K562 (cell line): ENCODE results near the gene TECPR2. TPM values are rescaled to one million over a fixed set of nuclear protein-coding genes. Genes with fewer than 3 reads are reported as not detected.

Experiments
- C11orf30 ChIP-seq: fragments of 450-650 bp; IDR thresholded peaks from 2 replicates; pipeline ENCODE4 v1.6.1; 2016; ENCODE audit warnings: low read depth, mild to moderate bottlenecking
- CBX1 ChIP-seq: sonication (generic); IDR thresholded peaks from 2 replicates; pipeline ENCODE4 v1.6.1; 2016; ENCODE audit warnings: antibody characterized with exemption, low read depth, mild to moderate bottlenecking
- CHD2 ChIP-seq: IDR thresholded peaks from 2 replicates; pipeline ENCODE4 v1.6.1; 2011; ENCODE audit warnings: low read depth, low read length
- CREB3L1 ChIP-seq: fragments of 450-650 bp; IDR thresholded peaks from 2 replicates; pipeline ENCODE4 v1.6.1; 2014; ENCODE audit warnings: low read depth, mild to moderate bottlenecking, moderate library complexity, borderline replicate concordance
- HLTF ChIP-seq: fragments of 450-650 bp; IDR thresholded peaks from 2 replicates; pipeline ENCODE4 v1.6.1; 2016
- KAT8 ChIP-seq: fragments of 450-650 bp; IDR thresholded peaks from 2 replicates; pipeline ENCODE4 v1.6.1; 2016; ENCODE audit warnings: low read depth, mild to moderate bottlenecking
- LCOR ChIP-seq: sonication (generic); formaldehyde crosslinking; IDR thresholded peaks from 2 replicates; pipeline ENCODE4 v1.8.0; 2022; ENCODE audit warnings: mild to moderate bottlenecking, missing genetic modification reagents
- MBD2 ChIP-seq: sonication (generic); IDR thresholded peaks from 2 replicates; pipeline ENCODE4 v1.6.1; 2016; ENCODE audit warnings: low read depth, borderline replicate concordance
- NEUROD1 ChIP-seq: fragments of 150-350 bp; IDR thresholded peaks from 2 replicates; pipeline ENCODE4 v1.6.1; 2014; ENCODE audit warnings: borderline replicate concordance, low read length, low read depth; ENCODE audit not compliant: partially characterized antibody
- NR2F6 ChIP-seq: fragments of 450-650 bp; formaldehyde crosslinking; IDR thresholded peaks from 2 replicates; pipeline ENCODE4 v1.4.0; 2020; ENCODE audit warnings: mild to moderate bottlenecking
- POLR2A ChIP-seq: fragments of 450-650 bp; conservative IDR thresholded peaks from 2 replicates; pipeline ENCODE4 v1.6.1; 2016
- POLR2AphosphoS5 ChIP-seq: IDR thresholded peaks from 2 replicates; pipeline ENCODE4 v1.6.1; 2011; ENCODE audit warnings: mild to moderate bottlenecking, low read depth, low read length, moderate library complexity; ENCODE audit not compliant: control insufficient read depth, insufficient read depth
- RUNX1 ChIP-seq: sonication (generic); IDR thresholded peaks from 2 replicates; pipeline ENCODE4 v1.6.1; 2016; ENCODE audit warnings: antibody characterized with exemption, low read depth
- SIN3A ChIP-seq, 2 experiments: fragments of 150-350 bp in 1 of 2; IDR thresholded peaks; 2 replicates each; pipeline ENCODE4 v1.6.1; 2011 to 2016; ENCODE audit warnings: borderline replicate concordance in 2 of 2, low read depth in 2 of 2, low read length in 2 of 2, mild to moderate bottlenecking in 2 of 2, moderate library complexity in 2 of 2; ENCODE audit not compliant: control insufficient read depth in 1 of 2
- SMARCA5 ChIP-seq: fragments of 450-650 bp; IDR thresholded peaks from 2 replicates; pipeline ENCODE4 v1.6.1; 2016
- SPI1 ChIP-seq: IDR thresholded peaks from 2 replicates; pipeline ENCODE4 v1.6.1; 2011; ENCODE audit warnings: low read depth, low read length, control low read depth, borderline replicate concordance
- STAG1 ChIP-seq: sonication (generic); formaldehyde crosslinking; IDR thresholded peaks from 2 replicates; pipeline ENCODE4 v1.5.0; 2020; ENCODE audit warnings: missing genetic modification reagents, borderline replicate concordance
- STAT6 ChIP-seq: sonication (generic); formaldehyde crosslinking; IDR thresholded peaks from 2 replicates; pipeline ENCODE4 v1.8.1; 2023; ENCODE audit warnings: mild to moderate bottlenecking, missing genetic modification reagents
- TBL1XR1 ChIP-seq, 2 experiments: IDR thresholded peaks; 2 replicates each; pipeline ENCODE4 v1.6.1; 2012; ENCODE audit warnings: improper control_type of control experiment in 2 of 2, low read length in 2 of 2, mild to moderate bottlenecking in 1 of 2
- TBP ChIP-seq: optimal IDR thresholded peaks from 2 replicates; pipeline ENCODE3; 2011; ENCODE audit warnings: low read depth, low read length, improper control_type of control experiment
- TRIM25 ChIP-seq: fragments of 450-650 bp; IDR thresholded peaks from 2 replicates; pipeline ENCODE4 v1.7.0; 2016; ENCODE audit warnings: borderline replicate concordance
- ZNF431 ChIP-seq: sonication (generic); formaldehyde crosslinking; IDR thresholded peaks from 2 replicates; pipeline ENCODE4 v1.8.0; 2022; ENCODE audit warnings: mild to moderate bottlenecking, missing genetic modification reagents
- ZNF696 ChIP-seq: fragments of 250-450 bp; sonication (Bioruptor Pico); conservative IDR thresholded peaks from 2 replicates; pipeline ENCODE4 v1.4.0; 2020; ENCODE audit warnings: mild to moderate bottlenecking, moderate library complexity
- polyA plus RNA-seq, 8 experiments: library from polyadenylated mRNA; depleted of rRNA in 4 of 8; stranded (reverse) in 5 of 8; unstranded in 3 of 8; fragments of >200 nt; fragmentation: Nextera tagmentation in 2 of 8; fragmentation: Illumina TruSeq in 1 of 8; extraction: Ambion mirVana in 2 of 8; extraction: Trizol in 1 of 8; gene quantifications; 2 replicates each; pipeline versions ENCODE4 v1.2.1 to v1.2.3, GENCODE V29; 2011 to 2014; ENCODE audit warnings: inconsistent platforms in 1 of 8, missing spikeins in 1 of 8
- total RNA-seq, 7 experiments: library from RNA; depleted of rRNA in 6 of 7; stranded (reverse); fragments of >200 nt in 6 of 7; fragmentation: Illumina TruSeq in 2 of 7; extraction: Trizol in 2 of 7; gene quantifications; 2 replicates each; pipeline versions ENCODE4 v1.2.1 to v1.2.3, GENCODE V29; 2011 to 2021; ENCODE audit warnings: low replicate concordance in 1 of 7

Gene TECPR2
- total and polyA plus RNA-seq, 9 of the 15 experiments (the other 6 are each of a cell fraction or from before 2014, with no cell fraction given) = 0.04 to 3.0 (median 0.83) TPM

GRCh38 chr14:102362545-102363181 is at the start of gene TECPR2, which contains the start of gene CINP (continued):
- no peak for TF ChIP-seq TRIM25
- TF ChIP-seq CREB3L1 = no peak
- TF ChIP-seq HLTF = no peak
- no peak for TF ChIP-seq KAT8
- TF ChIP-seq ZNF431 (CRISPR knock-in tag) = no peak
- TF ChIP-seq LCOR (CRISPR knock-in tag) = no peak
- TF ChIP-seq ZNF696 (CRISPR knock-in tag) = no peak
- no peak for TF ChIP-seq STAT6 (CRISPR knock-in tag)
- TF ChIP-seq SPI1 = no peak
- TF ChIP-seq NEUROD1 = no peak
- no peak for TF ChIP-seq RUNX1
- TF ChIP-seq CHD2 = no peak
- no peak for TF ChIP-seq STAG1
- peak; percentile 78 for TF ChIP-seq POLR2A
- peak; percentile 57 to 69; a peak in 2 of 4 replicates for TF ChIP-seq SIN3A (IDR thresholded peaks at IDR 0.05; ENCODE audit: borderline replicate concordance in 2 of 2, control insufficient read depth in 1 of 2, low read depth in 2 of 2, low read length in 2 of 2)
- peak; percentile 24; the same call in 1 of the 2 replicates for TF ChIP-seq C11orf30
- peak; percentile 31 for TF ChIP-seq TBP
- TF ChIP-seq NR2F6 (CRISPR knock-in tag) = no peak
- no peak for TF ChIP-seq POLR2AphosphoS5
- no peak for TF ChIP-seq SMARCA5
- peak; percentile 30; the same call in 1 of the 2 replicates for TF ChIP-seq MBD2
- no peak for TF ChIP-seq CBX1
- TF ChIP-seq TBL1XR1 (IDR thresholded peaks at IDR 0.05; ENCODE audit: low read length in 2 of 2) = no peak
